Measurements from ENCODE around the gene AHCY.
"Not testable (repeated sequence)": the region's sequence is repeated elsewhere in the genome, so short reads cannot be mapped to it uniquely, and the experiment has no call there.

The AHCY gene

DNA sequence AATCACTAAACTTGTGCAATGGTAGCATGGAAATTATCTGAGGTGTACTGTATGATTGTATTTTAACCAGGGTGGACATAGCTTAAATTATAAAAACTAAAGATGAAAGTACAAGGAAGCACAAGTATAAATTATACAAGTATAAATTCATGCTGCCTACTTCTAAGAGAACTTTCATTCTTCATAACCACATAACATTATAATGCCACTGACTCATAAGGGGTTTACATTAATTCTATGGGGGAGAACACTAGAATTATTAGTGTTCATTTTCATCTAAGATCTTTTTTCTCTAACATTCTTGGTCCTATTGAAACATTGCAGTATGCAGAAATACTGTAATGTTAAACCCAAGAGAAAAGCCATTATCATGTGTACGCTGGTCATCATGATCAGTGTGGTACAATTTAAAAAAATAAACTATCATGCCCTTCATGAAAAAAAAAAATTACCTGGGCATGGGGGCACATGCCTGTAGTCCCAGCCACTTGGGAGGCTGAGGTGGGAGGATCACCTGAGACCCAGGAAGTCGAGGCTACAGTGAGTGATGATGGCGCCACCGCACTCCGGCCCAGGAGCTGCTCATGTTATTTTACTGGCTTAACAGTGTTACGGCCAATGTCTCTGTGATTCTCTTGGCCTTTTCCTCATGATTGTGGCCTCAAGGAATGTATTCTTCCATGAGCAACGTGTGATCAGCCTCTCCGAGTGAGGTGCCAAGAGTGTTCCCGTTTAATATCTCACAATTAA is 25.9 kb upstream of the AHCY start:
- TF ChIP-seq, protein P1, sequence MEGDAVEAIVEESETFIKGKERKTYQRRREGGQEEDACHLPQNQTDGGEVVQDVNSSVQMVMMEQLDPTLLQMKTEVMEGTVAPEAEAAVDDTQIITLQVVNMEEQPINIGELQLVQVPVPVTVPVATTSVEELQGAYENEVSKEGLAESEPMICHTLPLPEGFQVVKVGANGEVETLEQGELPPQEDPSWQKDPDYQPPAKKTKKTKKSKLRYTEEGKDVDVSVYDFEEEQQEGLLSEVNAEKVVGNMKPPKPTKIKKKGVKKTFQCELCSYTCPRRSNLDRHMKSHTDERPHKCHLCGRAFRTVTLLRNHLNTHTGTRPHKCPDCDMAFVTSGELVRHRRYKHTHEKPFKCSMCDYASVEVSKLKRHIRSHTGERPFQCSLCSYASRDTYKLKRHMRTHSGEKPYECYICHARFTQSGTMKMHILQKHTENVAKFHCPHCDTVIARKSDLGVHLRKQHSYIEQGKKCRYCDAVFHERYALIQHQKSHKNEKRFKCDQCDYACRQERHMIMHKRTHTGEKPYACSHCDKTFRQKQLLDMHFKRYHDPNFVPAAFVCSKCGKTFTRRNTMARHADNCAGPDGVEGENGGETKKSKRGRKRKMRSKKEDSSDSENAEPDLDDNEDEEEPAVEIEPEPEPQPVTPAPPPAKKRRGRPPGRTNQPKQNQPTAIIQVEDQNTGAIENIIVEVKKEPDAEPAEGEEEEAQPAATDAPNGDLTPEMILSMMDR (conservative IDR thresholded peaks at IDR 0.05), result no peak
- no peak for TF ChIP-seq ZFX (IDR thresholded peaks at IDR 0.05)

DNA sequence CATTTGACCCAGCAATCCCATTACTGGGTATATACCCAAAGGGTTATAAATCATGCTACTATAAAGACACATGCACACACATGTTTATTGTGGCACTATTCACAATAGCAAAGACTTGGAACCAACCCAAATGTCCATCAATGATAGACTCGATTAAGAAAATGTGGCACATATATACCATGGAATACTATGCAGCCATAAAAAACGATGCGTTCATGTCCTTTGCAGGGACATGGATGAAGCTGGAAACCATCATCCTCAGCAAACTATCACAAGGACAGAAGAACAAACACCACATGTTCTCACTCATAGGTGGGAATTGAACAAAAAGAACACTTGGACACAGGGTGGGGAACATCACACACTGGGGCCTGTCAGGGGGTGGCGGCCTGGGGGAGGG is 25.1 kb upstream of the AHCY start:
- H3K27ac ChIP-seq, result not testable (repeated sequence)

More for the DNA sequence above, 25.9 kb upstream of the AHCY start:
- no peak overlapping the region for H3K27ac ChIP-seq

DNA sequence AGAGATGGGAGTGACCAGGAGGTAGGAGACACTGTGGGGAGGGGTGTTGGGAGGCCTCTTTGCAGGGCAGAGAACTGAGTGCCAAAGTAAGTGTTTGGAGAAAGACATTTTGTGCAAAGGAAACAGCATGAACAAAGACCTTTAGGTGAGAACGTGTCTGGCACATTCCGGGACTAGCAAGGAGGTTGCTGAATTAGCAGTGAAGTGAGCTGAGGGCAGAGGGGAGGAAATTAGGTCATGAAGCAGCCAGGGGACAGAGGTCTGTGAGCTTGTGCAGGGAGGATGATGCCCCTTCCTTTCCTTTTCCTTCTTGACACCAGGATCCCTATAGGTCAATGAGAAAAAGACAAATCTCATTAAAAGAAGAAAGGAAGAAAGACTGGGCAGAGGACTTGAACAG is 21.4 kb upstream of the AHCY start:
- no peak overlapping the region for H3K27ac ChIP-seq
- no peak for TF ChIP-seq ZFX (IDR thresholded peaks at IDR 0.05)
- TF ChIP-seq, protein P1 (conservative IDR thresholded peaks at IDR 0.05), result no peak

DNA sequence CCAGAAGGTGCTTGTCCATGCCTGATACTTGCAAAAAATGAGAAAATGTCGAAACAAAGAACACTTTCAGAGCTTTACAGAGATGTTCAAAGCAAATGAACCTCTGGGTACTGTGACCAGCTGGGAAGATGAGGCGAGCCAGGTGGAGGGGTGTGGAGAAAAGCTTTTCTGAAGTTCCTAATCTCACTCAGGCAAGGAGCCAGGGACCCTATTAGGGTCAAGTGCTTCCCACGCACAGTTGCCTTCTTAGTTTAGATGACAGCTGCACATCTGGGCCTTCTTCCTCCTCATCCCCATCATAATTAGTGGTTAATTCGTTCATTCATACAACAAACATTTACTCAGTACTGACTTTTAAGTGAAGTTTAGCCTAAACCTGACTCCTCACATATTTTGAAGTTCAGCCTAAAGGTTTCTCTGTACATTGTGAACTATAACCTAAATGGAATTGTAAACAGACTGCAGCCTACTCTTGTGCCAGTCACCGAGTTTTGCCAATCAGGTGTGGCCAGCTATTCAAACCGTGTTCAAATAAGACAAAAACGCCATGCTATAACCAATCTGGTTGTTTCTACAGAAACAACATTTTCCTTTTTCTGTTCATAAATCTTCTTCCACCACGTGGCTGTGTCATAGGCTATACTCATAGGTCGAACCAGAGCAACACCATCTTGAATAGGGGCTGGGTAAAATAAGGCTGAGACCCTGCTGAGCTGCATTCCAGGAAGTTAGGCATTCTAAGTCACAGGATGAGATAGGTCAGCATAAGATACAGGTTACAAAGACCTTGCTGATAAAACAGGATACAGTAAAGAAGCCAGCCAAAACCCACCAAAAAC is 19.3 kb upstream of the AHCY start:
- TF ChIP-seq, protein P1 (conservative IDR thresholded peaks at IDR 0.05), result no peak
- TF ChIP-seq ZFX (IDR thresholded peaks at IDR 0.05), result no peak
- no peak overlapping the region for H3K27ac ChIP-seq

DNA sequence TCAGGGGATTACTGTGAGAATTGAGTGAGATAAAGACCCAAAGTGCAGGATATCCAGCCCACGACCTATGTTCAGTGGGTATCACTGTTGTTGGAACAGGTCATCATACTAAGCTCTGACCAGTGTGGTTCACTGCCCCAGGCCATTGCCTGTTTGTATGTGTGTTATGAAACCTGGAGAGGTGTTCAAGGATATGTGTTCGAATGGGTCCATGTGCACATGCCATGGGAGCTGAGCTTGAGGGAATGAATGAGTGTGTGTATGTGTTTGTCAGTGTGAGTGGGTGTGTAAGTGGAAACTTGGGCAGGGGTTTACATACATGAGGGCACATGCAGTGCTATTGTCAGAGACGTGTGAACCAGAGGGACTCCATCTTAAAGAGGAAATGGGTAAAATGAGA is 17.7 kb upstream of the AHCY start:
- no peak for TF ChIP-seq ZFX (IDR thresholded peaks at IDR 0.05)
- TF ChIP-seq, protein P1 (conservative IDR thresholded peaks at IDR 0.05), result no peak
- H3K27ac ChIP-seq, result no peak overlapping the region

DNA sequence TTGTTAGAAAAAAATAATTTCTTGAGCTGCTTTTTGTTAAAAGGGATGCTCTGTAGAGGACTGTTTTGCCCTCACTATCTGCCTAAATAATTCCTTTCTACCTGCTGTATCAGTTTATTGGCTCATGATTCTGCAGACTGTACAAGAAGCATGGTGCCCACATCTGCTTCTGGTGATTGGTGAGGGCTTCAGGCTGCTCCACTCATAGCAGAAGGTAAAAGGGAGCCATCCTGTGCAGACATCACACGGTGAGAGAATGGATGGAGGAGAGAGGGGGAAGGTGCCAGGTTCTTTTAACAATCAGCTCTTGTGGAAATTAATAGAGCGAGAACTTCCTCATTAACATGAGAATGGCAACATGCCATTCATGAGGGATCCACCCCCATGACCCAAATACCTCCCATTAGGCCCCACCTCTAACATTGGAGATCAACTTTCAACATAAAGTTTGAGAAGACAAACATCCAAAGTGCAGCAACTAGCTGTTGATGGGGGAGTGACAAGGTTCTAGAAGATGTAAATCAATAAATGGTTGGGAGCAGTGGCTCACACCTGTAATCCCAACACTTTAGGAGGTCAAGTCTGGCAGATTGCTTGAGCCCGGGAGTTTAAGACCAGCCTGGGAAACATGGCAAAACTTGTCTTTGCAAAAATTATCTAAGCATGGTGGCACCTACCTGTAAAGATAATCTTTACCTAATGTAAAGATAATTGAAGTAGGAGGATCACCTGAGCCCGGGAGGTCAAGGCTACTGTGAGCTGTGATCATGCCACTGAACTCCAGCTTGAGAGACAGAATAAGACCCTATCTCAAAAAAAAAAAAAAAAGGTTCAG is 15.7 kb upstream of the AHCY start:
- TF ChIP-seq, protein P1 (conservative IDR thresholded peaks at IDR 0.05), result no peak
- H3K27ac ChIP-seq, result no peak overlapping the region

DNA sequence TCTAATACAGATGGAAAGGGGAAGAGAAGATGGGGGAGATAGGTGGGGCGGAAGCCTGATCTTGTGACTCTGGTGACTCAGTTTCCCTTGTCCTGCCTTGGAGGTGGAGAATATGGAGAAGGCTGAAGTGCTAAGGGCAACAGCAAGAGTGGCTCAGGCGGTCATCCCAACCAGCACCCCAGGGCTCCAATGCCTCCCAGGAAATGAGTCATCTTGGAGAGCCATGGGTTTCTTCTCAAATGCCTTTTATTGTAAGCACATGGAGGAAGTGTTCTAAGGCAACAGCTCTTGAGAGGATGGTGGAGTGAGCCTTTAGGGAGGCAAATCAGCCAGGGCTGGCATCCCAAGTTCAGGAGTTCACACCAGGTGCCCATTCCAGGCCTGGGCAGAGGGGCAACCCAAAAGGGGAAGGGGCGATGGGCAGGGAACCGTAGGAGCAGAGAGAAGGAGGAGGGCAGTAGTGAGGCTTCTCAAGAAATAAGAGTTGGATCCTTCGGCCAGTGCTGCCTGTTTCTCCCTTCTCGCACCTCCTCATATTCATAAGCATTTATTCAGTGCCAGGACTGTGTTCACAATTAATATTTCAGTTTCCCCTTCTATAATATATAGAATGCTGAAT is 13.2 kb upstream of the AHCY start:
- TF ChIP-seq ZFX (IDR thresholded peaks at IDR 0.05), result no peak
- TF ChIP-seq, protein P1 (conservative IDR thresholded peaks at IDR 0.05), result no peak
- no peak overlapping the region for H3K27ac ChIP-seq
